ACC112 (cell line): ENCODE data around the gene SPATA31D1.

Source experiments
- H2AFZ ChIP-seq: fragments of 200-600 bp; sonication (generic); one replicate; pipeline ENCODE4 v1.6.0; 2017; ENCODE audit warnings: antibody characterized with exemption, low read length; ENCODE audit not compliant: unreplicated experiment
- H3K27ac ChIP-seq: fragments of 200-600 bp; sonication (generic); 2 replicates; pipeline ENCODE4 v1.5.1; 2014; ENCODE audit warnings: low read depth, mild to moderate bottlenecking, antibody characterized with exemption, low read length, moderate library complexity
- H3K27me3 ChIP-seq: fragments of 200-600 bp; sonication (generic); 2 replicates; pipeline ENCODE4 v1.6.1; 2014; ENCODE audit warnings: mild to moderate bottlenecking, antibody characterized with exemption, low read length, moderate library complexity, mixed read lengths; ENCODE audit not compliant: insufficient read depth
- H3K36me3 ChIP-seq: fragments of 200-600 bp; sonication (generic); 2 replicates; pipeline ENCODE4 v1.6.1; 2016; ENCODE audit warnings: mild to moderate bottlenecking, antibody characterized with exemption, low read length, moderate library complexity, mixed read lengths; ENCODE audit not compliant: insufficient read depth
- H3K4me1 ChIP-seq: fragments of 200-600 bp; sonication (generic); one replicate; pipeline ENCODE4 v1.6.1; 2016; ENCODE audit warnings: low read length, mixed read lengths; ENCODE audit not compliant: insufficient read depth, unreplicated experiment, control insufficient read depth
- H3K4me3 ChIP-seq: fragments of 200-600 bp; sonication (generic); 2 replicates; pipeline ENCODE4 v1.5.1; 2014; ENCODE audit warnings: mild to moderate bottlenecking, low read depth, low read length
- H3K79me2 ChIP-seq: fragments of 200-600 bp; sonication (generic); one replicate; pipeline ENCODE4 v1.6.0; 2016; ENCODE audit warnings: low read length; ENCODE audit not compliant: control insufficient read depth, unreplicated experiment, insufficient read depth

Gene SPATA31D1

GRCh38 chr9:82021198-82021597, 32.6 kb downstream of the SPATA31D1 start:
- Histone ChIP-seq H3K27ac (peak overlapping the region; percentile 45), H3K27me3 (no peaks in the 10 kb centered on the region), H3K4me3 (no peak overlapping the region), H3K79me2 (no peaks in the 10 kb centered on the region), H3K4me1 (peaks cover 7% of the 10 kb centered on the region), H3K36me3 (no peaks in the 10 kb centered on the region), H2AFZ (peak overlapping the region; percentile 7)

- Histone ChIP-seq H3K27ac (peak overlapping the region; percentile 45), H2AFZ (no peak overlapping the region), H3K27me3 (no peaks in the 10 kb centered on the region), H3K36me3 (no peaks in the 10 kb centered on the region), H3K4me1 (peaks cover 7% of the 10 kb centered on the region), H3K4me3 (no peak overlapping the region), H3K79me2 (no peaks in the 10 kb centered on the region)
Measured at GRCh38 chr9:82022121-82022520, 33.5 kb downstream of the SPATA31D1 start.

DNA sequence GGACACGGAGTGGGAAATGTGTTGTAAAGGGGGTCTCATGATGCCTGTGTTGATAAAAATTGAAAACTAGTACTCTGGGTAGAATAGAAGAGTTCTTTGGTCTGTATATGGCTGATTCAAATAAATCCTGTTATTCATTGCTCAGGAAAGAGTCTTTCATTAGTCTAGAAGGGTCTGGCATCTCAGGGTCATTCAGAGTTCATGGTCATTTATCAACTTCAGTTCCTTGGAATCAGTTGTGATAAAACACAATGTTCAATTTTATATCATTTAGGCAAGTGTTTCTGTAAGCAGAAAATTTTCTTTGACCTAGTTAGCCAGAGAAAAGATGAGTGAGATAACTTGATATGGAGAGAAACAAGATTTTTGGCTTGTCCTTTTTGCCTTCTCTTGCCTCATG, 36.3 kb downstream of the SPATA31D1 start:
- H3K4me3 ChIP-seq = no peak overlapping the region
- no peak overlapping the region for H3K27ac ChIP-seq
- H2AFZ ChIP-seq = no peak overlapping the region
- H3K36me3 ChIP-seq = no peaks in the 10 kb centered on the region
- H3K79me2 ChIP-seq = no peaks in the 10 kb centered on the region
- no peaks in the 10 kb centered on the region for H3K27me3 ChIP-seq
- peaks cover 7% of the 10 kb centered on the region for H3K4me1 ChIP-seq

- Histone ChIP-seq H3K27ac (no peak overlapping the region), H3K36me3 (no peaks in the 10 kb centered on the region), H2AFZ (peak overlapping the region; percentile 7), H3K4me3 (no peak overlapping the region), H3K4me1 (peaks cover 7% of the 10 kb centered on the region), H3K79me2 (no peaks in the 10 kb centered on the region), H3K27me3 (no peaks in the 10 kb centered on the region)
Measured at GRCh38 chr9:82031538-82032280, 43.1 kb downstream of the SPATA31D1 start.

- peaks cover 7% of the 10 kb centered on the region for H3K4me1 ChIP-seq
- no peaks in the 10 kb centered on the region for H3K36me3 ChIP-seq
- no peak overlapping the region for H3K27ac ChIP-seq
- H3K27me3 ChIP-seq = no peaks in the 10 kb centered on the region
- no peak overlapping the region for H3K4me3 ChIP-seq
- no peaks in the 10 kb centered on the region for H3K79me2 ChIP-seq
- H2AFZ ChIP-seq = no peak overlapping the region
Measured at GRCh38 chr9:82034956-82035731, 46.6 kb downstream of the SPATA31D1 start.

DNA sequence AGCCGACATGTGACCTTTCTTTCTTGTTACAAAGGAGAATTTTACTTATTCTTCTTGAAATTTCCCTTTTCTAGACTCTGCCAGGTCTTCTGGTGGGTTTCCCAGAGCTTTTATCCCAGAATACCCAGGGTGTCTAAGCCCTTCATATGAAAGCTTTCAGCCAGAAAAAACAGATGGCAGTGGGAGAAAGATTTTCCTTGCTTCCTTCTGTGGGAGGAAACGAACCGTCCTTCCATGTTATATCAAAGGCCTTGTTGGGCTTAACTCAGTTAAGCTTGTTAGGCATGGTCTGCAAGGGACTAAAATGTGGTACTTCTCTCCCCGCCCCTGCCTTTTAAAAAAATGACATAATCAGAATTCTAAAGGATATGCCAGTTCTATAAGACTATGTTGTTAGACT, 47.5 kb downstream of the SPATA31D1 start:
- H2AFZ ChIP-seq = no peak overlapping the region

DNA sequence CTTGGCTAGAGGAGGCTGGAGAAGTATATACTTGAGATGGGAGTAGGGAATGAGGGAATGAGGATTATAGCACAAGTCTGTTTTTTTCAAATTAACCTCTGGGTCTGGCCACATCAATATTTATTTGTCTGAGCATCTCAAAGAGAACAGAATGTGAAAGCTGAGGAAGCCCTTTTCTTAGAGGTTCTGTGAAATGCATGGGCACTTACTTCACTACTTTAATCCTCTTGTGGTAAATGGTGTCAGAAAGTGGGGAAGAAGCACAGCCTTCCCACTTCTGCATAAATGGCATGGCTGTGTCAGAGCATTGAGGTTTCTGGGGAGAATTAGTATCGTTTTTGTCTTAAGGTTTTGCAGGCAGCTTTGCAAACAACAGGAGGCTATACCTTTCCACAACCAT, 48.6 kb downstream of the SPATA31D1 start:
- no peak overlapping the region for H2AFZ ChIP-seq
- H3K79me2 ChIP-seq = no peaks in the 10 kb centered on the region
- no peaks in the 10 kb centered on the region for H3K27me3 ChIP-seq
- H3K4me1 ChIP-seq = no peaks in the 10 kb centered on the region
- H3K4me3 ChIP-seq = no peak overlapping the region
- no peak overlapping the region for H3K27ac ChIP-seq
- no peaks in the 10 kb centered on the region for H3K36me3 ChIP-seq

More for the DNA sequence above, 47.5 kb downstream of the SPATA31D1 start:
- Histone ChIP-seq H3K79me2 (no peaks in the 10 kb centered on the region), H3K36me3 (no peaks in the 10 kb centered on the region), H3K4me3 (no peak overlapping the region), H3K4me1 (peaks cover 7% of the 10 kb centered on the region), H3K27me3 (no peaks in the 10 kb centered on the region), H3K27ac (no peak overlapping the region)

GRCh38 chr9:82038897-82039296, 50.3 kb downstream of the SPATA31D1 start:
- no peak overlapping the region for H2AFZ ChIP-seq
- no peaks in the 10 kb centered on the region for H3K79me2 ChIP-seq
- no peaks in the 10 kb centered on the region for H3K36me3 ChIP-seq
- H3K27ac ChIP-seq = no peak overlapping the region
- no peaks in the 10 kb centered on the region for H3K4me1 ChIP-seq
- H3K27me3 ChIP-seq = no peaks in the 10 kb centered on the region
- H3K4me3 ChIP-seq = no peak overlapping the region
